HG03060 (cell line): ENCODE measurements around the gene TCP1.
"Not testable (repeated sequence)": the region's sequence is repeated elsewhere in the genome, so short reads cannot be mapped to it uniquely, and the experiment has no call there.

Experiments used
- ATAC-seq: cut with Tn5 transposase; IDR thresholded peaks from one replicate; pipeline ENCODE4 v1.9.1; 2021; ENCODE audit warnings: low read depth, moderate number of reproducible peaks; ENCODE audit not compliant: unreplicated experiment

Gene TCP1

GRCh38 chr6:159745081-159745480 is 44.3 kb downstream of the TCP1 start:
- no peak for ATAC-seq

- no peak for ATAC-seq
Measured at GRCh38 chr6:159742165-159742564, 47.2 kb downstream of the TCP1 start.

- no peak for ATAC-seq
Measured at GRCh38 chr6:159739341-159739740, 50.1 kb downstream of the TCP1 start.

GRCh38 chr6:159736908-159737307 is 52.5 kb downstream of the TCP1 start:
- ATAC-seq: no peak

GRCh38 chr6:159733395-159733794 is 56.0 kb downstream of the TCP1 start:
- not testable (repeated sequence) for ATAC-seq

GRCh38 chr6:159732550-159732949 is 56.9 kb downstream of the TCP1 start:
- not testable (repeated sequence) for ATAC-seq

GRCh38 chr6:159730332-159730676 is 59.1 kb downstream of the TCP1 start:
- no peak for ATAC-seq

- no peak for ATAC-seq
Measured at GRCh38 chr6:159729598-159730331, 59.6 kb downstream of the TCP1 start.

- no peak for ATAC-seq
Measured at GRCh38 chr6:159728531-159728964, 60.9 kb downstream of the TCP1 start.
